Nephron progenitor cell (in vitro differentiated cells): Measurements from ENCODE around the gene MUC20.

ENCODE experiments used
- DNase-seq: peaks from one replicate; pipeline ENCODE4 v3.0.0; 2021
- H3K27ac Mint-ChIP-seq: 2 replicates; pipeline ENCODE4 v1.8.0; 2021; ENCODE audit warnings: mild to moderate bottlenecking, moderate library complexity, mixed read lengths
- H3K27me3 Mint-ChIP-seq: 2 replicates; pipeline ENCODE4 v1.8.0; 2021; ENCODE audit warnings: mild to moderate bottlenecking, low read depth, mixed read lengths; ENCODE audit not compliant: poor library complexity
- H3K36me3 Mint-ChIP-seq: 2 replicates; pipeline ENCODE4 v1.8.0; 2021; ENCODE audit warnings: low read depth, mixed read lengths
- H3K4me1 Mint-ChIP-seq: 2 replicates; pipeline ENCODE4 v1.8.0; 2021; ENCODE audit warnings: mixed read lengths
- H3K4me3 Mint-ChIP-seq: 2 replicates; pipeline ENCODE4 v1.8.0; 2021; ENCODE audit warnings: mild to moderate bottlenecking, moderate library complexity, mixed read lengths
- H3K9me3 Mint-ChIP-seq: 2 replicates; pipeline ENCODE4 v1.8.0; 2021; ENCODE audit warnings: mild to moderate bottlenecking, moderate library complexity, mixed read lengths
- TF ChIP-seq, protein P1 (sequence below): fragments of 200-600 bp; sonication (generic); IDR thresholded peaks from 2 replicates; pipeline ENCODE4 v1.5.0; 2021; ENCODE audit warnings: antibody characterized with exemption

The MUC20 gene

DNA sequence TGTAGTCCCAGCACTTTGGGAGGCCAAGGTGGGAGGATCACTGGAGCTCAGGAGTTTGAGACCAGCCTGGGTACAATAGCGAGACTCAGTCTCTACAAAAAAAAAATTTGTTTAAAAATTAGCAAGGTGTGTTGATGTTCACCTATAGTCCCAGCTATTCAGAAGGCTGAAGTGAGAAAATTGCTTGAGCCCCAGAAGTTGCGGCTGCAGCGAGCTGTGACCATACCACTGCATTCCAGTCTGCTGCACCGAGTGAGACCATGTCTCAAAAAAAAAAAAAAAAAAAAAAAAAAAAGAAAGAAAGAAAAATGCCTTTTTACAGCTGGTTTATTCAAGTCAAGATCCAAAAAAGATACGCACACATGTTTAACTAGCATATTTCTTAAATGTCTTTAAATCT lies 17.0 kb upstream of the MUC20 start:
- H3K9me3 Mint-ChIP-seq = peaks cover 3% of the 10 kb centered on the region
- H3K27me3 Mint-ChIP-seq = peaks cover 13% of the 10 kb centered on the region
- DNase-seq = no peak
- peaks cover 3% of the 10 kb centered on the region for H3K36me3 Mint-ChIP-seq
- H3K4me3 Mint-ChIP-seq = no peak overlapping the region
- H3K27ac Mint-ChIP-seq = no peak overlapping the region
- H3K4me1 Mint-ChIP-seq = peaks cover 9% of the 10 kb centered on the region
- TF ChIP-seq, protein P1, sequence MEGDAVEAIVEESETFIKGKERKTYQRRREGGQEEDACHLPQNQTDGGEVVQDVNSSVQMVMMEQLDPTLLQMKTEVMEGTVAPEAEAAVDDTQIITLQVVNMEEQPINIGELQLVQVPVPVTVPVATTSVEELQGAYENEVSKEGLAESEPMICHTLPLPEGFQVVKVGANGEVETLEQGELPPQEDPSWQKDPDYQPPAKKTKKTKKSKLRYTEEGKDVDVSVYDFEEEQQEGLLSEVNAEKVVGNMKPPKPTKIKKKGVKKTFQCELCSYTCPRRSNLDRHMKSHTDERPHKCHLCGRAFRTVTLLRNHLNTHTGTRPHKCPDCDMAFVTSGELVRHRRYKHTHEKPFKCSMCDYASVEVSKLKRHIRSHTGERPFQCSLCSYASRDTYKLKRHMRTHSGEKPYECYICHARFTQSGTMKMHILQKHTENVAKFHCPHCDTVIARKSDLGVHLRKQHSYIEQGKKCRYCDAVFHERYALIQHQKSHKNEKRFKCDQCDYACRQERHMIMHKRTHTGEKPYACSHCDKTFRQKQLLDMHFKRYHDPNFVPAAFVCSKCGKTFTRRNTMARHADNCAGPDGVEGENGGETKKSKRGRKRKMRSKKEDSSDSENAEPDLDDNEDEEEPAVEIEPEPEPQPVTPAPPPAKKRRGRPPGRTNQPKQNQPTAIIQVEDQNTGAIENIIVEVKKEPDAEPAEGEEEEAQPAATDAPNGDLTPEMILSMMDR = no peak

DNA sequence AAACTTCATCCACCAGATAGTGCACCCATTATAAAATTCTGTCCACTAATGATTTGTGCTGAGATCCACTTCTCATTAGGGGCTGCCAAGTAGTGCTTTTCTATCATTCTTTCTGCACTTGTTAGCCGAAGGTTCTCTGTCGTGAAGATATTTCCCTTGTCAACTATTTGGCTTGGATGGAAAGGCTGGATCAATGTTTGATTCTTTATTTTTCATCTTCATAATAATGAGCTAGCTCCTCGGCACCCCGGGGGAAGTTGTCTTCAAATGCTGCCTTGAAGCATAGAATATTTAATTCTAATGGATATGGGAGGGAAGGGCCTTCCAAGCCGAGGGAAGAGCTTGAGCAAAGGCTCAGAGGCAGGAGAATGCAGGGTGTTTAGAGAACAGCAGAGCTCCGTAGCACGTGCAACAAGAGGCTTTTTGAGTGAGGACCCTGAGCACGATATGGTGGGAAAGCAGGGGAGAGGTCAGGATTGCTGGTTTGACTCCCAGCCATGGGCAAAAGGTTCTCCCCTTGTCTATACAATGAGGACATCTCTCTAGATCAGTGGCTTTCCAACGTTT lies 16.3 kb upstream of the MUC20 start:
- no peak overlapping the region for H3K4me3 Mint-ChIP-seq
- H3K36me3 Mint-ChIP-seq = peaks cover 5% of the 10 kb centered on the region
- H3K27ac Mint-ChIP-seq = no peak overlapping the region
- H3K9me3 Mint-ChIP-seq = peaks cover 3% of the 10 kb centered on the region
- peaks cover 13% of the 10 kb centered on the region for H3K27me3 Mint-ChIP-seq
- no peak for DNase-seq
- TF ChIP-seq, protein P1 = no peak
- peaks cover 4% of the 10 kb centered on the region for H3K4me1 Mint-ChIP-seq

DNA sequence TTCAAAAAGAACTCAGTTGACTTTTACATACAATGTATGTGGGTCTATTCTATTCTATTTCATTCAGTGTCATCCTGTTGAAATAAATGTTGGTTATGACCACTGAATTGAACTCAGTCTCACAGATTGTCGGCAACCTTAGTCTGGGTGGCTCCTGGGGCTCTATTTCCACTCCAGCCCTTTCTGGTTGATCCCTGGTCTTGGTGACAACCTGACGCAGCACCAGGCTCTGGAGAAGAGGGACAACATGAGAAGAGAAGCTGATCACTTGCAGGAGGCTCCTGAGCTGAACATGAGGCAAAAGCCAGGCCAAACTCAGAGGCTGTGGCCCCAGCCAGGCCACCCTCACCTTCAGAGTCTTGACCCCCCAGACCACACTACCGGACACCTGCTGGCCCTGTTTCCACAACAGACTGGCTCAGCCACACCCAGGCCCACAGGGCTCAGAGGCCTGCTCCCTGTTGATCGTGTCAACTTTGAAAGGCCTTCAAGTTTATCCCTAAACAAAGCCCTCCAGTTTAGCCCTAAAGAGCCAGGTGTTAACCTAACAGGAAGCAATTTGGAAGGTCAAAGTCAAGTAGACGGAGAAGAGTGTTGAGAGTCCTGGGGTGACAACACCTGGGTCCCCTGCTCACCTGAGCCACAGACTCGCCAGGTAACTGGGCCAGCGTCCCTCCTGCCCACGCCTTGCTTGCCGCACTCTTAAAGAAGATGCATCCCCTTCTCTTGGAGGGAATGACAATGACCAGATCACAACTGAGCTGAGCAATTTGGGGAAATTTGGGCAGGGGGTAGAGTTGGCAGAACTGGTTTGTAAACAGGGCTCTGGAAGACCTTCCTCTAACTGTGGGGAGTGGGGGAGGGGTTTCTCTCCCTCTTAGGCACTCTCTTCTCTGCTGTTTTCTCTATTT lies 15.4 kb upstream of the MUC20 start:
- Mint-ChIP-seq H3K36me3 (peaks cover 10% of the 10 kb centered on the region), H3K4me3 (no peak overlapping the region), H3K9me3 (peaks cover 3% of the 10 kb centered on the region), H3K4me1 (no peaks in the 10 kb centered on the region), H3K27me3 (peaks cover 17% of the 10 kb centered on the region), H3K27ac (no peak overlapping the region)
- TF ChIP-seq, protein P1 = no peak
- DNase-seq = no peak

DNA sequence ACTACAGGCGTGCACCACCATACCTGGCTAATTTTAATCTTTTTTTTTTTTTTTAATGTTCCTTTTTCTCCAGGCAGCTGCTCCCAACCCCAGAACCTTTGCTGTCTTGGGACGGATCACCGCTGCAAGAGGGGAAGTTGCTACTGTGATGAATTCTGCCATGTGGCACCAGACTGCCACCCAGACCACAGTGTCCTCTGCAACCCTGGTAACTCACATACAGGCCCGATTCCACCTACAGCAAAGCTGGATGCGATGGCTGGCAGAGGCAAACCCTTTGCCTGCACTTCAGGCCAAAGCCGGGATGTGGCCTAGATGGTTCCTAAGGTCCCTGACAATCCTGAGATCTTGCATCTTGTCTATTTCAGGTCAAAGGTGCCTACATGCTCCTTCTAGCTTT lies 12.7 kb upstream of the MUC20 start:
- Mint-ChIP-seq H3K27me3 (peaks cover 17% of the 10 kb centered on the region), H3K9me3 (peaks cover 3% of the 10 kb centered on the region)
- TF ChIP-seq, protein P1 = no peak

DNA sequence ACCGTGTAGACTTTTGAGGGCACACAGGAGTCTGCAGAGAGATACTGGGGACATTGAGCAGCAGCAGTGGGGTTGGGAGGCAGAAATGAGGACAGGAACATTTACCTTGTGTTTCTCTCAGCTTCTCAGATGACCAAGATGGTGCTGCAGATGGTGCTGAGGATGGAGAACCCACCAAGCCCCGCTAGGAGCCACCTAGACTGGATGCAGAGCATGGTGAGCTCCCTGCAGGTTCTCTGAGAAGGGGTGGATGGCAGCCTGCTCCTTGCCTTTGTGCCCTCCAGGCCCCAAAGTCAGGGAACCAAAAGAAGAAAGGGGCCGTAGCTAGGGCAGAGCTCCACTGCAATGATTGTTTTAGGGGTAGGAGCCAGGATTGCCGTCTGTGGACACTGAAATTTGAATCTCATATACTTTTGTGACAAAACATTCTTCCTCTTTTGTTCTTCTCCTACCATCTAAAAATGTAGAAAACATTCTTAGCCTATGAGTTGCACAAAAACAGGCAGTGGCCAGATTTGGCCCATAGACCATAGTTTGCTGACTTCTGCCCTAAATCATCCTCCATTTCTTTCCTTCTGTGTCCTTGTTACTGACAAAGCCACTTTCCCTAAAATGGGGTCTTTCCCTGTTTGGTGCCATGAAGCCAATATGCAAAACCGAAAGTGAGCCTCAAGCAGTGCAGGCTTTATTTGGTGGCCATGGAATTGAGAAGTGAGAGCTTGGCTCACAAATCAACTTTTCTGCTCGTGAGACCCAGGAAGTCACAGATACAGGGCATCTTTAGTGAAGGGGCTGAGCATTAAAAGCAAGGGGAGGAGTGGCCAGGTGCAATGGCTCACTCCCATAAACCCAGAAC lies 11.9 kb upstream of the MUC20 start:
- Mint-ChIP-seq H3K9me3 (peaks cover 3% of the 10 kb centered on the region), H3K4me3 (no peak overlapping the region), H3K27ac (no peak overlapping the region), H3K4me1 (peaks cover 5% of the 10 kb centered on the region), H3K36me3 (peaks cover 17% of the 10 kb centered on the region), H3K27me3 (peaks cover 17% of the 10 kb centered on the region)
- TF ChIP-seq, protein P1 = no peak
- DNase-seq = no peak

More for the DNA sequence above, 12.7 kb upstream of the MUC20 start:
- H3K27ac Mint-ChIP-seq = no peak overlapping the region
- peaks cover 17% of the 10 kb centered on the region for H3K36me3 Mint-ChIP-seq
- DNase-seq = no peak
- peaks cover 5% of the 10 kb centered on the region for H3K4me1 Mint-ChIP-seq
- H3K4me3 Mint-ChIP-seq = no peak overlapping the region
